Natural killer cell (primary cell): ENCODE measurements around the gene IPO13. TPM values are rescaled to one million over a fixed set of nuclear protein-coding genes. Genes with fewer than 3 reads are reported as not detected.

Source experiments
- ATAC-seq, 3 donors: fragments of 150-1000 bp in 2 of 3; fragments of 200-7000 bp in 1 of 3; cut with Tn5 transposase; 1 replicate in 1 of 3; 2 replicates in 2 of 3; pipeline ENCODE4 v1.10.0; 2021; ENCODE audit warnings: mild to moderate bottlenecking in 2 of 3, moderate library complexity in 2 of 3
- DNase-seq, 2 donors: peaks; one replicate each; pipeline versions ENCODE4 v3.0.0 to v3.0.0-alpha.2; 2013 to 2021; ENCODE audit warnings: mixed read lengths in 1 of 2
- H3K27ac ChIP-seq: one replicate; pipeline ENCODE4 v1.5.1; 2013; ENCODE audit warnings: mild to moderate bottlenecking, low read length
- H3K27me3 ChIP-seq: one replicate; pipeline ENCODE4 v1.6.1; 2013; ENCODE audit warnings: low read length; ENCODE audit not compliant: control insufficient read depth, insufficient read depth
- H3K36me3 ChIP-seq: one replicate; pipeline ENCODE4 v1.6.1; 2013; ENCODE audit warnings: low read length; ENCODE audit not compliant: control insufficient read depth, insufficient read depth
- H3K4me1 ChIP-seq: one replicate; pipeline ENCODE4 v1.6.1; 2013; ENCODE audit warnings: low read length; ENCODE audit not compliant: control insufficient read depth, insufficient read depth
- H3K4me3 ChIP-seq: one replicate; pipeline ENCODE4 v1.5.1; 2013; ENCODE audit warnings: low read length
- H3K9me3 ChIP-seq: one replicate; pipeline ENCODE4 v1.6.1; 2013; ENCODE audit warnings: low read length; ENCODE audit not compliant: control insufficient read depth, insufficient read depth
- H3K27ac Mint-ChIP-seq, 2 donors: one replicate each; pipeline ENCODE4 v1.8.0; 2022; ENCODE audit warnings: mild to moderate bottlenecking in 2 of 2, mixed read lengths in 2 of 2, moderate library complexity in 1 of 2
- H3K27me3 Mint-ChIP-seq, 2 donors: one replicate each; pipeline ENCODE4 v1.8.0; 2022; ENCODE audit warnings: low read depth in 2 of 2, mixed read lengths in 2 of 2
- H3K36me3 Mint-ChIP-seq: one replicate; pipeline ENCODE4 v1.8.0; 2022; ENCODE audit warnings: mixed read lengths
- H3K4me1 Mint-ChIP-seq, 2 donors: one replicate each; pipeline ENCODE4 v1.8.0; 2022; ENCODE audit warnings: mixed read lengths in 2 of 2
- H3K4me3 Mint-ChIP-seq: one replicate; pipeline ENCODE4 v1.8.0; 2022; ENCODE audit warnings: mild to moderate bottlenecking, moderate library complexity, mixed read lengths
- H3K9me3 Mint-ChIP-seq, 2 donors: one replicate each; pipeline ENCODE4 v1.8.0; 2022; ENCODE audit warnings: mixed read lengths in 2 of 2
- CTCF ChIP-seq: fragments of 200-600 bp; IDR thresholded peaks from one replicate; pipeline ENCODE4 v1.8.0; 2022; ENCODE audit warnings: antibody characterized with exemption
- WGBS: methylation state at CpG from one replicate; pipeline ENCODE4 v1.1.7; 2013; ENCODE audit warnings: missing lambda C conversion rate; ENCODE audit not compliant: insufficient coverage; 5-methylcytosine and 5-hydroxymethylcytosine counted together
- intact Hi-C: fragments of 100-400 bp; cut with micrococcal nuclease; formaldehyde crosslinking; loops from one replicate; pipeline ENCODE4 v1.14.2; 2022
- total RNA-seq, 4 donors: library from RNA; stranded (reverse); fragments of 120-200 nt in 1 of 4; gene quantifications; one replicate each; pipeline versions ENCODE4 v1.2.3 to v1.2.4, GENCODE V29; 2013 to 2022

The IPO13 gene
- total RNA-seq, 3 donors from 2014 or later (not counting 1 experiment from before 2014, with no cell fraction given) = 18.1 to 22.7 (median 18.4) TPM

DNA sequence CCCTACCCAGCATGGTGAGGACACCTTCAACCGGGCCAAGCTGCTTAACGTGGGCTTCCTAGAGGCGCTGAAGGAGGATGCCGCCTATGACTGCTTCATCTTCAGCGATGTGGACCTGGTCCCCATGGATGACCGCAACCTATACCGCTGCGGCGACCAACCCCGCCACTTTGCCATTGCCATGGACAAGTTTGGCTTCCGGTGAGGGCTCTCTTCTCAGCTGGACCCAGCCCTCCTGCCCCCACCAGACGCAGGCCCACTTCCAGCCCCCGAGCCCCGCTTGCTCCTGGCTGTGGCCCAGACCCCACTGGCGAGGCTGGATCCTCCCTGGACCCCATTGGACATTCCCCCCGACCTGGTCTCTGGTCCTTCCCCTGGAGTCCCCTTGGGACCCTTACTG, 38.1 kb downstream of the IPO13 start:
- Mint-ChIP-seq H3K9me3 (no peaks in the 10 kb centered on the region), H3K27me3 (no peaks in the 10 kb centered on the region), H3K36me3 (no peaks in the 10 kb centered on the region), H3K27ac (no peak overlapping the region), H3K4me3 (no peak overlapping the region), H3K4me1 (peaks cover 0 to 19% of the 10 kb centered on the region in 2 donors)
- Histone ChIP-seq H3K36me3 (no peaks in the 10 kb centered on the region), H3K4me3 (no peak overlapping the region), H3K27me3 (no peaks in the 10 kb centered on the region), H3K4me1 (peaks cover 5% of the 10 kb centered on the region), H3K27ac (no peak overlapping the region), H3K9me3 (no peaks in the 10 kb centered on the region)
- no peak for TF ChIP-seq CTCF
- DNase-seq (no peak), ATAC-seq (no peak)
- WGBS = 96% methylated on average over 16 of the region's 16 CpGs
- intact Hi-C loops = no loop called here

GRCh38 chr1:43985984-43986595, 39.3 kb downstream of the IPO13 start:
- no peak overlapping the region for H3K27ac Mint-ChIP-seq
- TF ChIP-seq CTCF = no peak
- Histone ChIP-seq H3K27me3 (no peaks in the 10 kb centered on the region), H3K4me3 (no peak overlapping the region), H3K9me3 (no peaks in the 10 kb centered on the region), H3K27ac (no peak overlapping the region), H3K36me3 (no peaks in the 10 kb centered on the region), H3K4me1 (peaks cover 6% of the 10 kb centered on the region)
- DNase-seq (no peak), ATAC-seq (no peak)
- H3K36me3 Mint-ChIP-seq = no peaks in the 10 kb centered on the region
- no peaks in the 10 kb centered on the region for H3K27me3 Mint-ChIP-seq
- 89% methylated on average over 4 of the region's 4 CpGs for WGBS
- no peaks in the 10 kb centered on the region for H3K9me3 Mint-ChIP-seq
- H3K4me3 Mint-ChIP-seq = no peak overlapping the region
- intact Hi-C loops = no loop called here
- peaks cover 0 to 12% of the 10 kb centered on the region in 2 donors for H3K4me1 Mint-ChIP-seq

DNA sequence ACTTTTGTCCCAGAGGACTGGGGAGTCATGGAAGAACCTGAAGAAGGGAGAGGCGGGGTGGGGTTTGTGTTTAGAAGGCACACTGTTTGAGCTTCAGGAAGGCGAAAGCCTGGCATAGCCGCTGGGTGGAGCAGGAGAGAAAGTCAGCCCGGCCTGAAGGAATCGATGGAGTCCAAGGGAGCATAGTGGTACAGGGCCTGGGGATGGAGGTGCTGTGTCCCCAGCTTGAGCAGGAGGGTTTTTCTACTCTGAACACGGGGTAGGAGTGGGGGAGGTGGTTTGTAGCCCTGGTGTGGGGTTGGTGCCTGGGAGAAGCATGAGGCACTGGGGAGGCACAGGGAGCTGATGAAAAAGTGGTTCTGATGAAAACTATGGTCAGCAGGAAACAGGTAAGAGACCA, 40.0 kb downstream of the IPO13 start:
- H3K27me3 Mint-ChIP-seq = no peaks in the 10 kb centered on the region
- 90% methylated on average over 6 of the region's 6 CpGs for WGBS
- TF ChIP-seq CTCF = no peak

More for the DNA sequence above, 40.0 kb downstream of the IPO13 start:
- Mint-ChIP-seq H3K4me1 (peaks cover 0 to 19% of the 10 kb centered on the region in 2 donors), H3K4me3 (no peak overlapping the region), H3K36me3 (no peaks in the 10 kb centered on the region), H3K9me3 (no peaks in the 10 kb centered on the region), H3K27ac (no peak overlapping the region)
- DNase-seq (no peak), ATAC-seq (no peak)
- H3K9me3 ChIP-seq = no peaks in the 10 kb centered on the region
- H3K4me1 ChIP-seq = peaks cover 9% of the 10 kb centered on the region
- no peak overlapping the region for H3K4me3 ChIP-seq
- no peaks in the 10 kb centered on the region for H3K36me3 ChIP-seq
- intact Hi-C loops = no loop called here
- no peaks in the 10 kb centered on the region for H3K27me3 ChIP-seq
- no peak overlapping the region for H3K27ac ChIP-seq
